Endothelial cell of umbilical vein (primary cell): ENCODE data around the gene NRF1. TPM values are rescaled to one million over a fixed set of nuclear protein-coding genes. Genes with fewer than 3 reads are reported as not detected.

Experiments used
- BruUV-seq: library from RNA; stranded (reverse); fragments of 400-500 nt; replicated peaks from 2 replicates; lab custom pipeline; 2021; lab: Mats Ljungman, UMichigan
- CTCF ChIA-PET: fragments of 300-600, 350-600 bp; sonication (Branson Sonifier 250); formaldehyde crosslinking; loops from one replicate; lab custom pipeline; 2021; ENCODE audit warnings: antibody characterized with exemption, inconsistent platforms; lab: Charles Lee
- POLR2A ChIA-PET: fragments of 300-600, 350-600 bp; sonication (Branson Sonifier 250); formaldehyde crosslinking; loops from one replicate; lab custom pipeline; 2021; ENCODE audit warnings: antibody characterized with exemption, inconsistent platforms; lab: Charles Lee
- DNase-seq: peaks from one replicate; pipeline ENCODE4 v3.0.0-alpha.2; 2011; ENCODE audit warnings: low read depth, low spot score
- FAIRE-seq: peaks from 2 replicates; lab custom pipeline; 2011; peaks lifted over from hg19 to GRCh38; lab: Jason Lieb, UNC
- H2AFZ ChIP-seq: 2 replicates; pipeline ENCODE4 v1.6.0; 2012; ENCODE audit warnings: low read depth, low read length, control low read depth, inconsistent platforms
- H3K27ac ChIP-seq: 2 replicates; pipeline ENCODE4 v1.5.1; 2011; ENCODE audit warnings: low read depth, mild to moderate bottlenecking, control low read depth, low read length, moderate library complexity; ENCODE audit not compliant: insufficient read depth
- H3K27me3 ChIP-seq, 2 experiments: 2 replicates each; pipeline versions ENCODE4 v1.6.0 to v1.6.1; 2011; ENCODE audit warnings: low read length in 2 of 2, mixed read lengths in 1 of 2; ENCODE audit not compliant: control insufficient read depth in 2 of 2, insufficient read depth in 2 of 2
- H3K36me3 ChIP-seq, 2 experiments: 2 replicates in 1 of 2; 3 replicates in 1 of 2; pipeline ENCODE4 v1.5.1; 2011; ENCODE audit warnings: low read length in 2 of 2, mild to moderate bottlenecking in 1 of 2, moderate library complexity in 1 of 2; ENCODE audit not compliant: control insufficient read depth in 2 of 2, insufficient read depth in 2 of 2; ENCODE audit errors: extremely low read depth in 1 of 2
- H3K4me1 ChIP-seq: 3 replicates; pipeline ENCODE4 v1.5.1; 2011; ENCODE audit warnings: mild to moderate bottlenecking, low read length; ENCODE audit not compliant: control insufficient read depth, insufficient read depth; ENCODE audit errors: extremely low read depth
- H3K4me2 ChIP-seq: 2 replicates; pipeline ENCODE4 v1.6.1; 2011; ENCODE audit warnings: low read length, control low read depth, mixed read lengths; ENCODE audit not compliant: insufficient read depth
- H3K4me3 ChIP-seq, 3 experiments: fragments of 200-600 bp in 1 of 3; sonication (generic), shearing (Covaris generic) in 1 of 3; replicated peaks in 1 of 3; 2 replicates each; pipeline ENCODE4 v1.5.1; 2011 to 2016; ENCODE audit warnings: control low read depth in 3 of 3, low read length in 3 of 3, mild to moderate bottlenecking in 2 of 3, inconsistent platforms in 1 of 3, low read depth in 1 of 3, moderate library complexity in 1 of 3; ENCODE audit not compliant: insufficient read depth in 1 of 3
- H3K79me2 ChIP-seq: 2 replicates; pipeline ENCODE4 v1.6.0; 2012; ENCODE audit warnings: low read length, inconsistent platforms; ENCODE audit not compliant: control insufficient read depth, insufficient read depth
- H3K9ac ChIP-seq: replicated peaks from 2 replicates; pipeline ENCODE3; 2011; ENCODE audit warnings: low read length, control low read depth; ENCODE audit not compliant: insufficient read depth; ENCODE audit errors: extremely low read depth
- H3K9me1 ChIP-seq: replicated peaks from 3 replicates; pipeline ENCODE4 v1.6.0; 2011; ENCODE audit warnings: mild to moderate bottlenecking, low read length; ENCODE audit not compliant: control insufficient read depth, insufficient read depth; ENCODE audit errors: extremely low read depth
- H3K9me3 ChIP-seq: replicated peaks from 2 replicates; pipeline ENCODE4 v1.5.1; 2012; ENCODE audit warnings: low read length, inconsistent platforms; ENCODE audit not compliant: control insufficient read depth, insufficient read depth
- H4K20me1 ChIP-seq: replicated peaks from 2 replicates; pipeline ENCODE3; 2011; ENCODE audit warnings: mild to moderate bottlenecking, low read length; ENCODE audit not compliant: control insufficient read depth, insufficient read depth; ENCODE audit errors: extremely low read depth
- CTCF ChIP-seq, 2 donors: IDR thresholded peaks; 1 replicate in 1 of 2; 2 replicates in 1 of 2; pipeline ENCODE4 v1.5.1; 2011; ENCODE audit warnings: low read length in 2 of 2, mild to moderate bottlenecking in 2 of 2, moderate library complexity in 2 of 2, control low read depth in 1 of 2, inconsistent platforms in 1 of 2, low read depth in 1 of 2; ENCODE audit not compliant: insufficient read depth in 1 of 2; ENCODE audit errors: extremely low read depth in 1 of 2
- EZH2 ChIP-seq: IDR thresholded peaks from 2 replicates; pipeline ENCODE4 v1.6.1; 2012; ENCODE audit warnings: borderline replicate concordance, low read depth, mild to moderate bottlenecking, moderate library complexity, low read length, inconsistent platforms; ENCODE audit not compliant: severe bottlenecking
- FOS ChIP-seq: IDR thresholded peaks from 2 replicates; pipeline ENCODE4 v1.6.1; 2011; ENCODE audit warnings: mild to moderate bottlenecking, low read length, moderate library complexity, borderline replicate concordance; ENCODE audit not compliant: insufficient read depth
- GATA2 ChIP-seq: IDR thresholded peaks from 2 replicates; pipeline ENCODE4 v1.7.0; 2011; ENCODE audit warnings: low read depth, mild to moderate bottlenecking, moderate library complexity, mixed read lengths, low read length; ENCODE audit not compliant: insufficient read length, insufficient read depth
- JUN ChIP-seq: IDR thresholded peaks from 2 replicates; pipeline ENCODE4 v1.6.1; 2011; ENCODE audit warnings: borderline replicate concordance, low read depth; ENCODE audit not compliant: insufficient read length, insufficient read depth
- MAX ChIP-seq: IDR thresholded peaks from 2 replicates; pipeline ENCODE4 v1.6.1; 2011; ENCODE audit not compliant: insufficient read depth, insufficient read length
- MYC ChIP-seq: IDR thresholded peaks from one replicate; pipeline ENCODE4 v1.6.1; 2011; ENCODE audit warnings: mild to moderate bottlenecking, low read depth, low read length
- POLR2A ChIP-seq: IDR thresholded peaks from 2 replicates; pipeline ENCODE4 v1.6.1; 2012; ENCODE audit warnings: low read depth, mild to moderate bottlenecking, control low read depth, low read length
- POLR2AphosphoS5 ChIP-seq: IDR thresholded peaks from 2 replicates; pipeline ENCODE4 v1.6.1; 2012; ENCODE audit warnings: low read depth, mild to moderate bottlenecking, control low read depth, low read length, moderate library complexity; ENCODE audit not compliant: insufficient read depth
- dilution Hi-C: fragments of 300-500 bp; cut with MboI; formaldehyde crosslinking; loops from one replicate; pipeline ENCODE4 v1.15.0; 2019; ENCODE audit warnings: low sequenced_read_pairs; ENCODE audit not compliant: extremely low pct_ligation_motif_present
- intact Hi-C: fragments of 100-400 bp; cut with micrococcal nuclease; formaldehyde crosslinking; loops from one replicate; pipeline ENCODE4 v1.10.0; 2022
- polyA plus RNA-seq, 4 experiments: library from polyadenylated mRNA; depleted of rRNA in 3 of 4; stranded (reverse) in 3 of 4; unstranded in 1 of 4; fragments of >200 nt; gene quantifications; 2 replicates each; pipeline versions ENCODE4 v1.2.1 to v1.2.3, GENCODE V29; 2011 to 2012; ENCODE audit warnings: missing spikeins in 1 of 4
- total RNA-seq: library from RNA; stranded (reverse); gene quantifications from 2 replicates; pipeline ENCODE4 v1.2.3, GENCODE V29; 2021

NRF1 gene
- total and polyA plus RNA-seq, 2 donors (not counting 3 experiments of a cell fraction or from before 2014, with no cell fraction given), result 14.6 to 20.3 TPM

- dilution Hi-C loops (no loop called here), intact Hi-C loops (no loop called here)
- peaks cover 6% of the 10 kb centered on the region for H3K4me1 ChIP-seq
- H3K27me3 ChIP-seq, result no peaks in the 10 kb centered on the region
- POLR2A ChIA-PET, result no interaction called here
- no peaks in the 10 kb centered on the region for H3K36me3 ChIP-seq
- H3K9ac ChIP-seq, result no peak overlapping the region
- peaks cover 96% of the 10 kb centered on the region for H3K79me2 ChIP-seq
- no peaks in the 10 kb centered on the region for H3K9me1 ChIP-seq
- H3K9me3 ChIP-seq, result no peaks in the 10 kb centered on the region
- BruUV-seq, result no TSS peak
- no peak overlapping the region for H2AFZ ChIP-seq
- TF ChIP-seq CTCF (IDR thresholded peaks at IDR 0.05; ENCODE audit: extremely low read depth in 1 of 2, insufficient read depth in 1 of 2, low read depth in 1 of 2, low read length in 2 of 2), result no peak
- no peak for TF ChIP-seq MYC
- TF ChIP-seq POLR2A, result no peak
- no peak for TF ChIP-seq MAX
- no peak for TF ChIP-seq FOS
- TF ChIP-seq JUN, result no peak
- no peak for TF ChIP-seq GATA2
- no peak for TF ChIP-seq EZH2
- TF ChIP-seq POLR2AphosphoS5, result no peak
- no peak overlapping the region for H3K4me2 ChIP-seq
- no peak overlapping the region for H3K27ac ChIP-seq
- CTCF ChIA-PET, result interaction anchor here (0.9 to 1.4 kb wide), 4 partner anchors 9 to 26 kb away, joined by 3 to 6 read pairs (median 3); no protein-coding TSS in a partner anchor
- FAIRE-seq, result no peak
- peaks cover 10% of the 10 kb centered on the region for H4K20me1 ChIP-seq
- no peak overlapping the region for H3K4me3 ChIP-seq
- DNase-seq, result no peak
These were observed 6.1 kb downstream of the NRF1 start for GRCh38 chr7:129617652-129618051.
